ENCODE results near the gene CENPX.

Gene CENPX

DNA sequence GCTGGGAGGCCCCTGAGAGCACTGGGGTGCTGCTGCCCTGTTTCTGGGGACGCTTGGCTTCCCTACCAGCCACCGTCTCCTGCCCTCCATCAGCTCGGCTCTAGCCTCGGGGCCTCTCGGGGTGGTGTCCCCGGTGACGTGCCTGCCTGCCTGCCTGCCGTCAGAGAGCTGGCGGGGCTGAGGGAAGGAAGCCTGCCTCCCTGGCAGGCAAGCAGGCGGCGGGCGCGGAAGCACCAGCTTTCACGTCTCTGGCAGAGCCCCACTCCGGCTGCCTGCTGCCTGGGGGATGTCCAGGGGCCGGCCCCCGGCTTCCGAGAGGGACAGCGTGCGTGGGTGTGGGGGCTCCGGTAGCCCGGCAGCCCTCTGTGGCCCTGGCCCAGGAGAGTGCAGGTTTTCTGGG lies 9.3 kb downstream of the CENPX start:
- no peak for DNase-seq

- no peak for DNase-seq
Observed at GRCh38 chr17:82012640-82013295, 9.9 kb downstream of the CENPX start.

- no peak for DNase-seq
Observed at GRCh38 chr17:82012261-82012639, 10.4 kb downstream of the CENPX start.

- no peak for DNase-seq
Observed at GRCh38 chr17:82011617-82012187, 11.0 kb downstream of the CENPX start.

- DNase-seq, result no peak
Observed at GRCh38 chr17:82010575-82011525, 11.8 kb downstream of the CENPX start.

DNA sequence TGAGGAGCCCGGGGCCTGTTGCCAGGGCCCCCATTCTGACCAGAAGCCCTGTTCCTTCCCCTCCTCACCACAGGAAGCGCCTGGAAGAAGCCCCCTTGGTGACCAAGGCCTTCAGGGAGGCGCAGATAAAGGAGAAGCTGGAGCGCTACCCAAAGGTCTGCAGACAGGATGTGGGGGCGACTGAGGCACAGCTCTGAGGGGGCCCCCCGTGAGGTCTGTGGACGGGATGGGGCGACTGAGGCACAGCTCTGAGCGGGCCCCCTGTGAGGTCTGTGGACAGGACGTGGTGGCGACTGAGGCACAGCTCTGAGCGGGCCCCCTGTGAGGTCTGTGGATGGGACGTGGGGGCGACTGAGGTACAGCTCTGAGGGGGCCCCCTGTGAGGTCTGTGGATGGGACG lies 13.3 kb downstream of the CENPX start:
- no peak for DNase-seq

- no peak for DNase-seq
Observed at GRCh38 chr17:82008941-82009405, 13.7 kb downstream of the CENPX start.

DNA sequence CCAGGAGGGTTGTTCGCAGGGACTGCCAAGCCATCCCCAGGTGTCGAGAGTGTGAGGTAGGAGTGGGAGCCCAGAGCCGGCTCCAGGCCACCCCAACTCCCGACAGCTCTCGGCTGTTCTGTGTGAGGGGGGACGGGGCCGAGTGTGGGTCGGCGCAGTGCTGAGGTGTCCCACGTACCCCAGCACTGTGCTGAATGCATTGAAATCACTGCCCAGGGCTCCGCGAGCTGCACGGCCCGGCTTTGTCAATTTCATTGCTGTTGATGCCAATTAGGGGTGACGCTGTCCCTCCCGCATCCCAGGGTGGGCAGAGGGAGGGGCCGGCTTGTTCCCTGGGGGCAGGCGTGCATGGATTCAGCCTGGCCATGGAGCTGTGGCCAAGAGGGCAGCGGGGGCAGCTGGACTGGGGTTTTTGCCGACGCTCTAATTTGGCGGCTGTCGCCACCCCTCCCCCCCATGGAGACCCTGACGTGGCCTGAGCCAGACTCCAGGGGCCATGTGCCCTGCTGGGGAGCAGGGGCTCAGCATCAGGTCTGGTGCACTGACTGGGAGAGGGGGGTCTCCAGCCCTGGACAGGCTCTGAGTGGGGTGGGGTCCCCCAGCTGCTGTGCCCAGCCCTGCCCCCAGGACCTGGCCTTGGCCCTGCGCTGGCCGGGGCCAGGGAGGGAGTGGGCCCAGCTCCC lies 14.3 kb downstream of the CENPX start:
- peak; percentile 2 for DNase-seq

GRCh38 chr17:82007495-82008257 lies 15.0 kb downstream of the CENPX start:
- DNase-seq, result peak; percentile 12

- peak; percentile 4 for DNase-seq
Observed at GRCh38 chr17:82007228-82007494, 15.5 kb downstream of the CENPX start.

DNA sequence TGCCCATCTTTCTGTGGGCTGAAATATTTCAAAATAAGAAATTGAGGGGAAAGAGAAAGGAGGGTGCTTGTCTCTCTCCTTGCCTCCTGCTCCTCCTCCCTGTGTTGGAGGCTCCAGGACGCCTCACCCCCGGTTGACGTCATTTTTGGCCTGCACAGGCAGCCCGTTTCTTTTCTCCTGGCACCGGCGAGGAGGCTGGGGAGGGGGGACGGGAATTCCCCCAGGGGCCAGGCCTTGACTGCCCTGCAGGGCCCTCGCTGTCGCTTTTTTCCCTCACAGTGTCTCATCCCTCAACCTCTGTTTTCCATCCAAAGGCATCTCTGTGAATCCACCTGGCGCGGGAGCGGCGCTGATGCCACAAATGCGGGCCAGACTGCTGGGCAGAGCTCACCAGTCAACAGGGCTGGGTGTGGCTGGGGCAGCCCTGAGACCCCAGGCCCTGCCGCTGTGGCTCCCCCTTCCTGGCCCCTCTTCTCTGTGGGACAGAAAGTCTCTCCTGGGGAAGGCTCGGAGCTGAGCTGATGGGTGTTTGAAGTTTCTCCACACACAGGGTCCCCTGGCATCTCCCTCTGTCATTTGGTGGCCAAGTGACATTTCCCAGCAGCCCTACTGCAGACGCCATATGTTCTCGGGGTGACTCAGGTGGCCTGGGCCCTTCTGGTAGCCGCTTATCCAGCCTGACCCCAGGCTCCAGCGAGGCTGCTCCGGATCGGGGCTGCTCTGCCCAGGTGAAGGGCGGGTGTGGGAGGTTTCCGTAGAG lies 16.0 kb downstream of the CENPX start:
- DNase-seq, result peak; percentile 5

- DNase-seq, result no peak
Observed at GRCh38 chr17:82005701-82006348, 16.9 kb downstream of the CENPX start.

- peak; percentile 4 for DNase-seq
Observed at GRCh38 chr17:82004517-82005455, 17.9 kb downstream of the CENPX start.

- peak; percentile 45 for DNase-seq
Observed at GRCh38 chr17:82003411-82004381, 19.0 kb downstream of the CENPX start.

GRCh38 chr17:82001571-82002056 lies 21.1 kb downstream of the CENPX start:
- DNase-seq, result peak; percentile 27

- peak; percentile 67 for DNase-seq
Observed at GRCh38 chr17:82000803-82001570, 21.7 kb downstream of the CENPX start.

All from right kidney (tissue), 1 donor.